Body of pancreas (tissue), 4 donors: ENCODE data around the gene CST7. TPM values are rescaled to one million over a fixed set of nuclear protein-coding genes. Genes with fewer than 3 reads are reported as not detected.

Source experiments
- ATAC-seq: fragments of 150-250 bp; one replicate; pipeline ENCODE4 v1.9.1; 2016
- DNase-seq, 4 donors: peaks; one replicate each; pipeline ENCODE4 v3.0.0-alpha.2; 2019
- H3K27ac ChIP-seq, 4 donors: fragments of 200-600 bp; sonication (generic); 1 replicate in 3 of 4; 2 replicates in 1 of 4; pipeline versions ENCODE4 v1.5.1 to v1.6.1; 2016 to 2019; ENCODE audit warnings: mild to moderate bottlenecking in 1 of 4, mixed read lengths in 1 of 4, moderate library complexity in 1 of 4
- H3K27me3 ChIP-seq, 2 donors: fragments of 200-600 bp; sonication (generic); one replicate each; pipeline ENCODE4 v1.6.0; 2016; ENCODE audit warnings: mild to moderate bottlenecking in 1 of 2
- H3K36me3 ChIP-seq, 2 donors: fragments of 200-600 bp; sonication (generic); replicated peaks in 1 of 2; 2 replicates each; pipeline ENCODE4 v1.5.1; 2016; ENCODE audit warnings: low read depth in 2 of 2; ENCODE audit not compliant: insufficient read depth in 1 of 2
- H3K4me1 ChIP-seq: fragments of 200-600 bp; sonication (generic); one replicate; pipeline ENCODE4 v1.6.0; 2016
- H3K4me3 ChIP-seq, 2 donors: fragments of 200-600 bp; sonication (generic); 1 replicate in 1 of 2; 2 replicates in 1 of 2; pipeline ENCODE4 v1.5.1; 2016 to 2019
- H3K9me3 ChIP-seq, 3 donors: fragments of 200-600 bp; sonication (generic); 1 replicate in 2 of 3; 2 replicates in 1 of 3; pipeline ENCODE4 v1.5.1; 2016
- CTCF ChIP-seq, 7 experiments: fragments of 450-650 bp in 4 of 7; fragments of 200-600 bp in 3 of 7; sonication (generic) in 3 of 7; IDR thresholded peaks; one replicate each; pipeline ENCODE4 v1.5.1; 2016 to 2019; ENCODE audit warnings: antibody characterized with exemption in 7 of 7
- POLR2A ChIP-seq, 3 donors: fragments of 450-650 bp; IDR thresholded peaks; one replicate each; pipeline ENCODE4 v1.6.1; 2016; ENCODE audit warnings: antibody characterized with exemption in 3 of 3, mild to moderate bottlenecking in 2 of 3
- WGBS, 2 donors: methylation state at CpG; one replicate each; pipeline ENCODE4 v1.1.5; 2017; 5-methylcytosine and 5-hydroxymethylcytosine counted together
- intact Hi-C: fragments of 100-400 bp; cut with DNase I; formaldehyde crosslinking; loops from one replicate; pipeline ENCODE4 v1.15.1; 2023
- total RNA-seq, 2 donors: library from RNA; depleted of rRNA; stranded (reverse); fragments of >200 nt; gene quantifications; one replicate each; pipeline ENCODE4 v1.1.0, GENCODE V29; 2016

The CST7 gene
- total RNA-seq, 2 donors from 2014 or later, result 1.8 to 4.0 TPM

- no peak for ATAC-seq
- H3K4me1 ChIP-seq, result peaks cover 4% of the 10 kb centered on the region
- H3K9me3 ChIP-seq, result no peaks in the 10 kb centered on the region
- no peak overlapping the region for H3K4me3 ChIP-seq
- TF ChIP-seq CTCF (IDR thresholded peaks at IDR 0.05) (no peak), POLR2A (IDR thresholded peaks at IDR 0.05) (no peak)
- 94 to 98% methylated on average over 6 to 21 of the region's 21 CpGs for WGBS, 2 donors
- H3K36me3 ChIP-seq, result peaks cover 0 to 12% of the 10 kb centered on the region in 2 donors
- intact Hi-C loops, result no loop called here
- H3K27ac ChIP-seq, result no peak overlapping the region
- no peak for DNase-seq
- no peaks in the 10 kb centered on the region for H3K27me3 ChIP-seq
These were observed 14.8 kb downstream of the CST7 start for GRCh38 chr20:24963672-24964505.

- no peaks in the 10 kb centered on the region for H3K9me3 ChIP-seq
- DNase-seq, result peak in 1 of 4 donors; percentile 27
- peaks cover 0 to 18% of the 10 kb centered on the region in 2 donors for H3K36me3 ChIP-seq
- 79 to 87% methylated on average over 9 of the region's 9 CpGs for WGBS, 2 donors
- H3K4me3 ChIP-seq, result no peak overlapping the region
- H3K27ac ChIP-seq, result no peak overlapping the region
- H3K4me1 ChIP-seq, result peaks cover 4% of the 10 kb centered on the region
- intact Hi-C loops, result no loop called here
- no peaks in the 10 kb centered on the region for H3K27me3 ChIP-seq
- no peak for ATAC-seq
- TF ChIP-seq CTCF (IDR thresholded peaks at IDR 0.05) (no peak), POLR2A (IDR thresholded peaks at IDR 0.05) (no peak)
These were observed 15.4 kb downstream of the CST7 start for GRCh38 chr20:24964506-24964840.

GRCh38 chr20:24965065-24965919 lies 16.2 kb downstream of the CST7 start:
- peaks cover 0 to 25% of the 10 kb centered on the region in 2 donors for H3K36me3 ChIP-seq
- DNase-seq (no peak), ATAC-seq (no peak)
- intact Hi-C loops, result no loop called here
- 91 to 96% methylated on average over 4 to 7 of the region's 7 CpGs for WGBS, 2 donors
- H3K4me3 ChIP-seq, result no peak overlapping the region
- TF ChIP-seq POLR2A (IDR thresholded peaks at IDR 0.05) (no peak), CTCF (IDR thresholded peaks at IDR 0.05) (no peak)
- H3K27me3 ChIP-seq, result no peaks in the 10 kb centered on the region
- no peak overlapping the region for H3K27ac ChIP-seq
- peaks cover 4% of the 10 kb centered on the region for H3K4me1 ChIP-seq
- H3K9me3 ChIP-seq, result no peaks in the 10 kb centered on the region

- no peak for TF ChIP-seq POLR2A (IDR thresholded peaks at IDR 0.05)
- TF ChIP-seq CTCF (IDR thresholded peaks at IDR 0.05), result no peak
- H3K27ac ChIP-seq, result no peak overlapping the region
- no peaks in the 10 kb centered on the region for H3K27me3 ChIP-seq
- DNase-seq (no peak), ATAC-seq (no peak)
- H3K9me3 ChIP-seq, result no peaks in the 10 kb centered on the region
- H3K4me3 ChIP-seq, result no peak overlapping the region
- H3K4me1 ChIP-seq, result no peaks in the 10 kb centered on the region
- 90% methylated on average over 15 of the region's 15 CpGs for WGBS, 2 donors
- intact Hi-C loops, result no loop called here
- peaks cover 0 to 28% of the 10 kb centered on the region in 2 donors for H3K36me3 ChIP-seq
These were observed 17.4 kb downstream of the CST7 start for GRCh38 chr20:24966317-24967012.
